Retinal pigment epithelial cell (primary cell): ENCODE measurements around the gene NKAIN4.
"Not testable (repeated sequence)": the region's sequence is repeated elsewhere in the genome, so short reads cannot be mapped to it uniquely, and the experiment has no call there.

Experiments used
- DNase-seq: peaks from one replicate; pipeline ENCODE4 v3.0.0-alpha.2; 2010; ENCODE audit warnings: low read depth
- H3K4me3 ChIP-seq: 2 replicates; pipeline ENCODE4 v1.5.1; 2011; ENCODE audit warnings: mild to moderate bottlenecking, low read length, control low read depth, moderate library complexity
- TF ChIP-seq, protein P1 (sequence below): conservative IDR thresholded peaks from 2 replicates; pipeline ENCODE4 v1.5.1; 2011; ENCODE audit warnings: low read depth, low read length, control low read depth, inconsistent platforms

NKAIN4 gene

DNA sequence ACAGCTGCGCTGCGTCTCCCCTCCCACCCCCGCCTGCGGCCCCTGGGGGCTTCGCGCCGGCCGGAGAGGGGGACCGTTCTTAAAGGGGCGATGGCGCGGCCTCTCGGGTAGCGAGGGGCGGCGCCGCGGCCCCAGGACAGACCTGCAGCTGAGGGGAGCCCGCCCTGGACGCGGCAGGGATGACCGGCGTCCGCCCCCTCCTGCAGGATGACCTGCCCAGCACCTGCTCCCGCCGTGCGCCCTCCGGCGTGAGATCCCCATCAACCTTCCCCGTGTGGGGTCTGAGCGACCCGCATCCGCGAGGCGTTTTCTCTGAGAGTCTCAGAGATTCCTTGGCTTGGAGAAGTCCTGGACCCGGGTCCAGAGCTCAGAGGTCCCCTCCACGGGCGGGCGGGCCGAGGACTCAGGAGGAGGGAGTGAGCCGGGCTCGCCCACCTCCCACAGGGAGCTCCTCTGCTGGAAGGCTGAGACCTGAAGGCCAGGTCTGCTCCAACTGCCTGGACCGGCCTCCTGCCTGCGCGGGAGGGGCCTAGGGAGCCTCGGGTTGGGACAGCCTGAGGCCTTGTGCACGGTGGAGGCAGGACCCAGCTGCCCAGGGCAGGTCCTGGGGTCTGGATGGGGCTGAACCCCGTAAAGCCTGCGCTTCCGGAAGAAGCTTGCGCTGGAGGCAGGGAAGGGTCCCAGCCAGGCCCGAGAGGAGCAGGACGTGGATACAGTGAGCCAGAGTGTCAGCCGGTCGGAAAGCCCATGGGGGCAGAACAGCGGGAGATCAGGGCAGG is 532 bp upstream of the NKAIN4 start:
- DNase-seq, result no peak
- TF ChIP-seq, protein P1, sequence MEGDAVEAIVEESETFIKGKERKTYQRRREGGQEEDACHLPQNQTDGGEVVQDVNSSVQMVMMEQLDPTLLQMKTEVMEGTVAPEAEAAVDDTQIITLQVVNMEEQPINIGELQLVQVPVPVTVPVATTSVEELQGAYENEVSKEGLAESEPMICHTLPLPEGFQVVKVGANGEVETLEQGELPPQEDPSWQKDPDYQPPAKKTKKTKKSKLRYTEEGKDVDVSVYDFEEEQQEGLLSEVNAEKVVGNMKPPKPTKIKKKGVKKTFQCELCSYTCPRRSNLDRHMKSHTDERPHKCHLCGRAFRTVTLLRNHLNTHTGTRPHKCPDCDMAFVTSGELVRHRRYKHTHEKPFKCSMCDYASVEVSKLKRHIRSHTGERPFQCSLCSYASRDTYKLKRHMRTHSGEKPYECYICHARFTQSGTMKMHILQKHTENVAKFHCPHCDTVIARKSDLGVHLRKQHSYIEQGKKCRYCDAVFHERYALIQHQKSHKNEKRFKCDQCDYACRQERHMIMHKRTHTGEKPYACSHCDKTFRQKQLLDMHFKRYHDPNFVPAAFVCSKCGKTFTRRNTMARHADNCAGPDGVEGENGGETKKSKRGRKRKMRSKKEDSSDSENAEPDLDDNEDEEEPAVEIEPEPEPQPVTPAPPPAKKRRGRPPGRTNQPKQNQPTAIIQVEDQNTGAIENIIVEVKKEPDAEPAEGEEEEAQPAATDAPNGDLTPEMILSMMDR, result peak; percentile 44
- peak overlapping the region; percentile 7 for H3K4me3 ChIP-seq

DNA sequence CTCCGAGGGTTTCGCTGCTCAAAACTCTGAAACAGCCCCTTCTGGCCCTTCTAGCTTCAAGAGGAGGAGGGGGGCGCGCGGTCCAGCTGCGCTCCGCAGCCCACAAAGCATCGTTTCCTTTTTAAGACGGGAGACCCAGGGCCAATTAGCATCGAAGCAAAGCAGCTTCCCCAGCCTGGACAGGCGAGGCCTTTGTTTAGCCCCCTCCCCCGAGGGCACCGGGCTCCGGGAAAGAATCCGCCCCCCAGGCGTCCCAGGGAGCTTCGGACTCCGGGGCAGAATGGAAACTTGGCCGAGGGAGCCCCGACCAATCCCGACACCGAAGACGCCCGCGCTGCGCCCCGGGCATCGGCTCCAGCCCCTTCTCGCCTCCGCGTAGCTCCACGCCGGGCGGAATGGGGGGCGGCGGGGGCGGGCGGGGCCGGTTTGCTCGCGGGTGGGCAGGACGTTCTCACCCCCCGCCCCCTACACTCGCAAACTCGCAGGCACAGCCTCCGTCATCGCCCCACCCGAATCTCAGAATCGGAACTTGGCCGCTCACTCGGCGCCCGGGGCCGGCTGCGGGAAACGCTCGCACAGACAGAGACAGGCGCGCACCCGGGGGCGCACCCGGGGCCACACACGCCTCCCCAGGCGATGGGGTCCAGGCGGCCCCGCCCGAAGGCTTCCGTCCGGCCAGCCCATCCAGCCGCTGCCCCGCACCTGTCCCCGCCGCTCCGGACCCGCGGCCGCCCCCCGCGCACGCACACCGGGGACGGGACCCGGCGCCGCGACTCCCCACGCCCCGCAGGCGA is 628 bp downstream of the NKAIN4 start:
- TF ChIP-seq, protein P1, result no peak
- H3K4me3 ChIP-seq, result peak overlapping the region; percentile 32
- DNase-seq, result no peak

DNA sequence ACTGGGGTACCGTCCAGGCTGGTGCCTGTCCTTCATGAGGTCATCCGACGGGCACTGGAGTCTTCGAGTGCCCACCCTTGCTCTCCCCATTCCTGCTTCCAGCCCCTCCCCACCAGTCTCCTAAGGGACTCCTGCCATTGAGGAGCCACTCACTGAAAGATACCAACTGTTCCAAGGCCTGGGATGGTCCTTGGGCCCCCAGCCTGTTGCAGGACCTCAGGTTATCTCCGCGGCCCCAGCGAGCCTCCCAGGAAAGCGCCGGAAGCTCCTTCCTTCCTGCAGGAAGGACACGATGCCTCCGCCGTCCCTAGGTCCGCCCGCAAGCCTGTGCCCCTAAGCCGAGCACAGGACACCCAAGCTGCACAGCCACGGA is 1.2 kb downstream of the NKAIN4 start:
- TF ChIP-seq, protein P1, result no peak
- no peak for DNase-seq
- H3K4me3 ChIP-seq, result no peak overlapping the region

DNA sequence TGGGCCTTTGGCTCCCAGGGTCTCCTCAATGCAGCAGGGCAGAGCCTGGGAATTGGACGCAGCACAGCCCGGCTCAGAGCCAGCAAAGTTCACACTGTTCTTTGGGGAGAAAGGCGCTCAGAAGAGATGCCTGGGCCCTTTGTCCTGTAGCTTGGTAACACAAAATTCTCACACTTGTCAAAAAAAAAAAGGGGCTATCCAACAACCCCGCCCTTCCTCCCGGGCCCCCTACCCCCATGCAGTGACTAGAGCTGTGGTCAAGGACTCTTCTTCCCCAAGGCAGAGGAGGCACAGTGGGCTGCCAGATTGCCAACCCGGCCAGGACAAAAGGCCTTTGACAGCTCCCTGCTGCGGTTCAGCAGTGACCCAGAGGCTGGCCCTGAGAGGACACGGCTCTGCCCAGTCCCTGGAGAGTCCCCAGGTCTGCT is 2.0 kb downstream of the NKAIN4 start:
- TF ChIP-seq, protein P1, result no peak
- no peak overlapping the region for H3K4me3 ChIP-seq
- DNase-seq, result no peak

DNA sequence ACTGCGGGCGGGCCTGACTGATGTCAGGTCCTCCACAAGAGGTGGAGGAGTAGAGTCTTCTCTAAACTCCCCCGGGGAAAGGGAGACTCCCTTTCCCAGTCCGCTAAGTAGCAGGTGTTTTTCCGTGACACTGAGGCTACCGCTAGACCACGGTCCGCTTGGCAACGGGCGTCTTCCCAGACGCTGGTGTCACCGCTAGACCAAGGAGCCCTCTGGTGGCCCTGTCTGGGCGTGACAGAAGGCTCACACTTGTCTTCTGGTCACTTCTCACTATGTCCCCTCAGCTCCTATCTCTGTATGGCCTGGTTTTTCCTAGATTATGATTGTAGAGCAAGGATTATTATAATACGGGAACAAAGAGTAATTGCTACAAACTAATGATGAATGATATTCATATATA is 2.9 kb downstream of the NKAIN4 start:
- DNase-seq, H3K4me3 ChIP-seq: not testable (repeated sequence)
- TF ChIP-seq, protein P1, result peak; percentile 45

DNA sequence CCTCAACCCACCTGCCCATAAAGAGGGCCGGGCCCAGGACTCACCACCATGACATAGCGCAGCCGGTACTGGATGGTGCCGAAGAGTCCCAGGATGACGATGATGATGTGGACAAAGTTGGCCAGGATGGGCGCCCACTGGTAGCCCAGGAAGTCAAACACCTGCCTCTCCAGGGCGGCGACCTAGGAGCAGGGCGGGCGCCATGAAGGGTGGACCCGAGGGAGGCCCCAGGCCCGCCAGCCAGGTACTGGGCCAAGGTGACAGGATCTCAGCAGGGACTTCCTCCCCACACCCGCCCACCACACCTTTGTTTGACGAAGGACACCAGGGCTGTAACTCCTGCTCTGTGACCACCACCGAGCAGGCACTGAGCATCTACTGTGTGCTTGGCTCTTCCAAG is 4.4 kb downstream of the NKAIN4 start:
- DNase-seq, result no peak
- H3K4me3 ChIP-seq, result no peak overlapping the region
- TF ChIP-seq, protein P1, result no peak
